ENCODE results near the gene MAP2K5.

GRCh38 chr15:67508407-67508806 lies 34.1 kb upstream of the MAP2K5 start:
- TF ChIP-seq, protein P1, sequence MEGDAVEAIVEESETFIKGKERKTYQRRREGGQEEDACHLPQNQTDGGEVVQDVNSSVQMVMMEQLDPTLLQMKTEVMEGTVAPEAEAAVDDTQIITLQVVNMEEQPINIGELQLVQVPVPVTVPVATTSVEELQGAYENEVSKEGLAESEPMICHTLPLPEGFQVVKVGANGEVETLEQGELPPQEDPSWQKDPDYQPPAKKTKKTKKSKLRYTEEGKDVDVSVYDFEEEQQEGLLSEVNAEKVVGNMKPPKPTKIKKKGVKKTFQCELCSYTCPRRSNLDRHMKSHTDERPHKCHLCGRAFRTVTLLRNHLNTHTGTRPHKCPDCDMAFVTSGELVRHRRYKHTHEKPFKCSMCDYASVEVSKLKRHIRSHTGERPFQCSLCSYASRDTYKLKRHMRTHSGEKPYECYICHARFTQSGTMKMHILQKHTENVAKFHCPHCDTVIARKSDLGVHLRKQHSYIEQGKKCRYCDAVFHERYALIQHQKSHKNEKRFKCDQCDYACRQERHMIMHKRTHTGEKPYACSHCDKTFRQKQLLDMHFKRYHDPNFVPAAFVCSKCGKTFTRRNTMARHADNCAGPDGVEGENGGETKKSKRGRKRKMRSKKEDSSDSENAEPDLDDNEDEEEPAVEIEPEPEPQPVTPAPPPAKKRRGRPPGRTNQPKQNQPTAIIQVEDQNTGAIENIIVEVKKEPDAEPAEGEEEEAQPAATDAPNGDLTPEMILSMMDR (IDR thresholded peaks at IDR 0.05; ENCODE audit: insufficient read depth, low read depth, low read length), result no peak
- TF ChIP-seq EZH2 (IDR thresholded peaks at IDR 0.05; ENCODE audit: insufficient read depth, low read length), result no peak

All from astrocyte (in vitro differentiated cells and primary cell).